HG03469 (cell line): Measurements from ENCODE around the gene RNF214.
"Not testable (repeated sequence)": the region's sequence is repeated elsewhere in the genome, so short reads cannot be mapped to it uniquely, and the experiment has no call there.

Experiments
- ATAC-seq: cut with Tn5 transposase; IDR thresholded peaks from one replicate; pipeline ENCODE4 v1.9.1; 2021; ENCODE audit warnings: mild to moderate bottlenecking, moderate library complexity, moderate number of reproducible peaks; ENCODE audit not compliant: unreplicated experiment

The RNF214 gene

DNA sequence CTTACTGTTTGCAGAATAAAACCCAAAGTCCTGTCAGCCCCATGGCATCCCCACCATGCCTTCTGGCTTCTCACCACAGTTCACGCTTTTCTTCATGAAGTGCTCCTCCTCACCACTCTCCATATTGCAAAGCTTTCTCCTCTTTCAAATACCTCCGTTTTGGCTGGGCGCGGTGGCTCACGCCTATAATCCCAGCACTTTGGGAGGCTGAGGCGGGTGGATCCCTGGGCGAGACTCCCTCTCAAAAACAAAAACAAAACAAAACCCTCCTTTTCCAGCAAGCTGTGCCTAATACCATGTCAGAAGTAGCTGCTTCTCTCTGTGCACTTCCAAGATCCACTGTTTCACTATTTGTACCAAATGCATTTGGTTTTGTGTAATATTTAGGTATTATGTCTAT, 76.8 kb downstream of the RNF214 start:
- ATAC-seq, result no peak

DNA sequence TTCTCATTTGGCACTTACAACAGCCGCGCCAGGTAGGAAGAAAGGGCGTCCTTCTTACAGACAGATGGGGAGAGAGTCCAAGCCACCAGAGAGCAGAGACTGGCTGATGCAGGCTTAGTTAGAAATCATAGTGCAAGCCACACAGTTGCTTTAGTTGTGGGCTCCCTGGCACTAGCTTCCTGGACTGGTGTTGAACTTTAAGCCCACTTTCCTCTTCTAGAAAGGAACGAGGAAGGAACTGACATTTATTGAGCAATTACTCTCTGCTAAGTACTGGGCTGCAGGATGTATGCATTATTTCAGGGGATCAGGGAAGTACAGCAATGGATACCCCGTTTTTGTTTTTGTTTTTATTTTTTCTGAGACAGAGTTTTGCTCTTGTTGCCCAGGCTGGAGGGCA, 80.6 kb downstream of the RNF214 start:
- ATAC-seq, result no peak

DNA sequence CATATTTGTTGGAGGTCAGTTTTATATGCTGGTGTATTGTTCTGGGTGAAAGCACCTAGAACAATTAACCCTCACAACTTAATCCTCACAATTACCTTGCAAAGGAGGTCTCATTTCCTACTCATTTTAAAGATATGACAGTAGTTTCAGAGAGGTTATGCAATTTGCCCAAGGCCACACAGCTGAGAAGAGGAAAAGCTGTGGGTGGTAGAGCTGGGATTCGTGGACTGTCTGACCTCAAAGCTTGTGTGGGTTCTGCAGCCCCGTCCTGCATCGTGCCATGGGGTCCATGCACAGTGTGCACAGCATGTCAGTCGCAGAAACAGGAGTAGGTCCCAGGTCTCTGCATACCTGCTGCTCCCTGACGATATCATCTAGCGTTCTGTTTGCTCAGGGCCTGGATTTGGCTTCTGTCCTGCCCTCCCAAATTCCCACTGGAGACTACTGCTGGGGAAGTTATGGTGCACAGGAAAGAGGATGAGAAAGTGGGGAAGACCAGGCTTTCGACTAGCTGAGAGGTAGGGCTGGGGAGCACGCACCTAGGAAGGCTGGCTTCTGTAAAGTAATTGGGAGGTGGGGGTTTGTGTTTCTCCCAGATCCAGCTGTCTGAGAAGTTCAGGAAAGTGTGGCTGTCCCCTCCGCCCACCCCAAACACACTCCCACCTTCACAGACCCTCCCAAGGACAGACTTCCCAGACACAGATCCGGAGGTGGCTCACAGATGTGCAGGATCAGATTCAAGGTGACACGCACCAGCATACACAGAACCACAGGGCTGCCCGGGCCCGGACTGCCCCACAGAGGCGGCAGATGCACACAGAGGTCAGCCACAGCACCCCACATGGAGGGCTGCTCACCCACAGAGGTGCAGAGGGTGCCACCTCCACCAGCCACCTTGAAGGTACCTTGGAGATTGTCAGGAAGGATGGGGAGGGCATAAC, 81.6 kb downstream of the RNF214 start:
- no peak for ATAC-seq

DNA sequence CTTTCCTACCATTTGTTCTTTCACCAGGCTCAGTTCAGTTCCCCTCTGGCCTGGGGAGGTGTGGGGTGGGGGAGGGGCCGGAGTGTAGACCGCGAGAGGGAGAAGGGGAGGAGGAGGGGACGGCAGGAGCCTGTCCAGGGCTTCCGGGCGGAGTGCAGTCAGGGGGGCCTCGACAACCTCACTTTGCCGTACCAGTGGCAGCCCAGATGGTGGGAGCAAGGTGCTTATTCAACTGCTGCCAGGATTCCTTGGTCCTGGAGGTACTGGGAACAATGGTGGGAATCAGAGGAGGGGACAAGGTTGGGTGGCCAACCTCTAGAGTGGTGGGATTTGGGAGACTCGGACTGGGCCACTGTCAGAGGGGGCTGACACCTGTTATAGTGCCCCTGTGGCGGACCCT, 82.4 kb downstream of the RNF214 start:
- ATAC-seq, result no peak

DNA sequence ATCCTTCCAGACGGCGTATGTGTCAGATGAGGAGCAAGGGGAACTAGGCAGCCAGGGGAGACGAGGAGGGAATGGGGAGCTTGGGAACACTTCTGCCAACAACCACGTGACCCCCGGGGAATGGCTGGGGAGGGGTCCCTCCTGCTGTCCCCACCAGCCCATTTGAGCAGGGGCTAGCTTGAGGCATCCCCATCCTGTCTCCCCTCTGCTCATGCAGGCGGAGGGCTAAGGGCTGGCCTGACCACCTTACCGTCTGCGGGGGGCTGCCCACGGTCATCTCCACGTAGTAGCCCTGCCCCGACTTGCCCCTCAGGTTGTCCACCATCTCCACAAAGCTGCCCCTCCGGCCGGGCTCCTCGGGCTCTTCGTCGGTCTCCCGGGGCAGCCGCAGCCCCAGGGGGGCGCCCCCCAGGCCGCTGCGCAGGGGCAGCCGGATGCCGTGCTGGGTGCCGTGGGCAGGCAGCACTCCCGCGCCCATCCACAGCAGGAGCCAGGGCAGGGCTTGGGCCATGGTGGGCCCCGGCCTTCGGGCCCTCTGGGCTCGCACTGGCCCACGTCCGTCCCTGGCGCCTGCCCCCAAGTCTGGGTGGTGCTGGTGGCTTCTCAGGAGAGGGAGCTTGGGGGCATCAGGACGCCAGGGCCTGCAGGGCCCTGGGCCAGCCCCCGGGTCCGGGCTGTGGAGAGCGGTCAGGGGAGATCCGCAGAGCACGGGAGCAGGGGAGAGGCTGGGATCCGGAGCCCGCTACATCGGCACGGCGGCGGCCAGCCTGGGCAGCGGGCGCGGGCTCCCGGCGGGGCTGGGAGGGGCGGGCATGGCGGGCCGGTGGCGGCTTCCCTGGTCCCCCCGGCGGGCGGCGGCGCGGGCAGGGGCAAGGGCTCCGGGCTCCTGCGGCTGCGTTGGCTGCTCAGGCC, 83.1 kb downstream of the RNF214 start:
- no peak for ATAC-seq

DNA sequence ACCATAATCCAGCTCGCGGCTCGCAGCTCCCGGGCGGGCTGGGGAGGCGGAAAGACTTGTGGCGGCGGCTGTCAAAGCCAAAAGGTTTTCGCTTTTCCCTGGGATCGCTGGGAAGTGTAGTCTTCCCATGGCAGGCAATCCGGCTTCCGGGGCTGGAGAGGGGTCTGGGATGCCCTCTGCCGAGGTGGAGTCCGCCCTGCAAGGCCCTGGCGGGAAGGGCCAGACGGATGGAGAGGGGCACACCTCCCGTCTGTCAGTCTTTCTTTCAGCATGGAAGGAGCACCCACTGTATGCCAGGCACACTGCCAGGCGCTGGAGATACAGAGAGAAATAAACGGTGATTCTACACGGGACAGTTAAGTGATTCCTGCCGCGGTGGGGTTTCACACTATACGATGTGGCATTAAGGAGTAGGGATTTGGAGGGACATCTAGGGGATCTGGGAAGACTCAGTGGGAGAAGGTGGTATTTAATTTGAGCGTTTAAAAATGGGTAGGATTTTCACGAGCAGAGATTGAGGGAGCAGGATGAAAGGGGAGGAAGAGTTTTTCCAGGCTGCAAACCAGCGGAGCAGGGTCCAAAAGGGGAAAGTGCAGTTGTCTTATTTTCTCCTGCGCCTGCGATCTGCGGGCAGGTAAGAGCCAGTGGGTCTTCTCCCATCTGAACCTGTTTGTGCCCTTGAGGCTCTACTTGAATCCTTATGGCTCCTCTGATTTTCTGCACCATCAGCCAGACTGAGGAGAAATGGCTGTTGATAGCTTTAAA, 83.9 kb downstream of the RNF214 start, which contains the start of gene BACE1:
Gene BACE1, minus strand, starts transcription at position 60 of the 765 bp plus-strand sequence. CDS start 461 bp downstream, outside the sequence.
- no peak for ATAC-seq

DNA sequence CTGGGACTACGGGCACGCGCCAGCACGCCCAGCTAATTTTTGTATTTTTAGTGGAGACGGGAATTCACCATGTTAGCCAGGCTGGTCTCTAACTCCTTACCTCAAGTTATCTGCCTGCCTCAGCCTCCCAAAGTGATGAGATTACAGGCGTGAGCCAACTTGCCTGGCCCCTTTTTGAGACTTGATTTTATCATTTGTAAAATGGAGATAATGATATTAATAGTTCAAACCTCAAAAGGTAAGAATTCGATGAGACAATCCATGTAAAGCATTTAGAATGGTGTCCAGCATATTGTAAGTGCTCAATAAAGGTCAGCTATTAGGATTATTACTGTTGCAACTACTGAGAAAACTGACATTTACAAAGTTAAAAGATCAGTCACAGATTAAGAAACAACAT, 86.3 kb downstream of the RNF214 start:
- no peak for ATAC-seq

DNA sequence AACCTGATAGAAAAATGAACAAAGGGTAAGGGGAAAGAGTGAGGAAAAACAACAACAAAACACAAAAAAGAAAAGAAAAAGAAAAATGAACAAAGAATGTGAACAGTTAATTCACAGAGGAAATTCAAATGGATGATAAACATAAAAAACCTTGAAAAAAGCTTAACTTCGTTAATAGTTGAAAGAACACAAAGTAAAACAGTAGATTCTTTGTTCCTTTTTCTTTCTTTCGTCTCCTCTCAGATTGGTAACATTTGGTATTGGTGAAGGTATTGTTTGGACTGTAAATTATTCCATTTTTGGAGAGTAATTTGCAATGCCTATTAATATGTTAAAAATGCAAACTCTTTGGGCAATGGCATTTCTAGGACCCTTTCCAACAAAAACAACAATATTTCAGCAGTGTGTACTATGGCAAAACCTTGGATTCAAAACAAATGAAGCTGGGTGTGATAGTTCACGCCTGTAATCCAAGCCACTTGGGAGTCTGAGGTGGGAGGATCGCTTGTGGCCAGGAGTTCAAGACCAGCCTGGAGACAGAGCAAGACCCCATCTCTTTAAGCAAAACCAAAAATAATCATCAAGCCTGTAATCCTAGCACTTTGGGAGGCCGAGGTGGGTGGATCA, 86.9 kb downstream of the RNF214 start:
- no peak for ATAC-seq

DNA sequence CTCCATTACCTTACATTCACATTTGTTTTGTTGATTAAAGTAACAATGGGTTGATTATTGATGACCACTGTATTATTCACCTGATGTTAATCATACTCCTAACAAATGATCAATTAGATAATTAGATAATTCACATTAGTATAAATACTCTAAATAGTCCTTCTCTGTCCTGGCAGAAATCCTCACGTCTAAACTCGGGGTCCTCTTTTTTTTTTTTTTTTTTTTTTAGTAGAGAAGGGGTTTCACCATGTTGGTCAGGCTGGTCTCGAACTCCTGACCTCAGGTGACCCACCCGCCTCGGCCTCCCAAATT, 94.7 kb downstream of the RNF214 start:
- not testable (repeated sequence) for ATAC-seq

DNA sequence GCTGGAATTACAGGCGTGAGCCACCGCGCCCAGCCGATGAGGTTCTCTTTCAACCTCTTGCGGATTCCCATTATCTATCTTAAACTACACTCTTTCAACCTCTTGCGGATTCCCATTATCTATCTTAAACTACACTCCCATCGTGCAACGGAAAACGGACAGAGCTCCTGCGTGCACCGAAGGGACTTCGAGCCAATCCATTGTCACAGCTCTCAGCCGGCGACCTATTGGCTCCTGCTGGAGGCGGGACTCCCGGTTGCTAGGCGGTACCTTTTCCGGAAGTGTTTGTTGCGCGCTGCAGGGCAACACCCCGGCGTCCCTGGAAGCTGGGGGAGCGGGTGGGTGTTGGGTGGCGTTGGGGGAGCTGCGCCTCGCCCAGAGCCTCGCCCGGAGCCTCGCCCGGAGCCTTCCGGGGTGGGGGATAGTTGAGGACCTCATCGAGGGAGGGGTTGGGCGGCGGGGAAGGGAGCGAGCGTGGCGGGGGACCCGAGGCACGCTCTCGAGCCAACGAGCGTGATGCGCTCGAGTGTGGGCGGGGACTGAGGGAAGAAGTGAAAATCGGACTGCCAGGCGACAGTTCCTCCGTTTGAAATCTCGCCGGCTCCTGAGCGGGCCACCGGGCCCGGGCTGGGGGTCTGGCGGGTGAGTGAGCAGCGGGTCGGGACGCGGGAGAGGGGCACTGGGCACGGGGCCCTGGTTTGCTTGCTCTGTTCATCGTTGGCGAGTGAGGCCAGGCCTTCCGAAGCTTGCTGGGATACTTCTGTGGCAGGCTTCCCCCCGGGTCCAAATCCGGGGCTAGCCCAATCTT, 95.3 kb downstream of the RNF214 start, which contains the start of gene CEP164:
Gene CEP164, plus strand, starts transcription at position 288 of the 808 bp plus-strand sequence. CDS start 10,733 bp downstream, outside the sequence.
- peak; percentile 90 for ATAC-seq

DNA sequence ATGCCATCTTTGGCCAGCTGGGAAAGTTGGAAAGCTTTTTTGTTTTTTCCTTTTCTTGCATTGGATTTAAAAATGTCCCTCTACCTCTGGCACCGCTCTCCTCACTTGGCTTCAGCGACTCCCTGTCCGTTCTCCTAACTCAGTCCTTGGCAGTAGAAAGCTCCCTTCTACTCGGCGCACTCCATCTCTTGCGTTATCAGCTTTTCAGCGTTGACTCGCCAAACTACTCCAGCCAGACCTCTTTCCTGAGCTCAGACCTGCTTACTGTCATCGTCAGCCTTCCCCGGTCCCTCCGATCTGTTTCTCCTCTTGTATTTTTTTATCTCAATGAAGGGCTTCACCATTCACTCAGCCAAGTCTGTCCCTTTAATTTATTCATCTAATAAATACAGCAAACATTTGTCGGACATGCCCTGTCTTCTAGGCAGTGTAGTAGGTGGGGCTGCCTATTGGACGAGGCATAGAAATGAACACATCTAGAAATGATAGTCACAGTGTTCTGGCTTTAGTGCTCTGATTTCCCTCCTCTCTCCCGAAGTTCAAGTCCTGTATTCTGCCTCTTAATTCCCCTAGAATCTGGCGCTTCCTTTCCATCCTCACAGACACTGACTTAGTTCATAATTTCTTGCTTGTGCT, 96.0 kb downstream of the RNF214 start:
- ATAC-seq, result no peak

DNA sequence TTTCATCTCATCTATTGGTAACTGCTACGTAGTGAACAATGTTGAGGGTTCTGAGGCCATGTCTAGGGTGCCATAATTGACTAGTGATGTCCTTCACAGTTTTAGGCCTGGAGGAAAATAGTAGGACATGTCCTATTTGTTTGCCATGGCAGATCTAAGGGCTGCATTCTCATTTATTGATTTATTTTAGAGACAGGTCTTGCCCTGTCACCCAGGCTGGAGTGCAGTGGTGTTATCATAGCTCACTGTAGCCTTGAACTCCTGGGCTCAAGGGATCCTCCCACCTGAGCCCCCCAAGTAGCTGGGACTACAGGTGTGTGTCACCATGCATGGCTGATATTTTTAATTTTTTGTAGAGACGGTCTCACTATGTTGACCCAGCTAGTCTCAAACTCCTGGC, 100.4 kb downstream of the RNF214 start:
- ATAC-seq, result no peak

DNA sequence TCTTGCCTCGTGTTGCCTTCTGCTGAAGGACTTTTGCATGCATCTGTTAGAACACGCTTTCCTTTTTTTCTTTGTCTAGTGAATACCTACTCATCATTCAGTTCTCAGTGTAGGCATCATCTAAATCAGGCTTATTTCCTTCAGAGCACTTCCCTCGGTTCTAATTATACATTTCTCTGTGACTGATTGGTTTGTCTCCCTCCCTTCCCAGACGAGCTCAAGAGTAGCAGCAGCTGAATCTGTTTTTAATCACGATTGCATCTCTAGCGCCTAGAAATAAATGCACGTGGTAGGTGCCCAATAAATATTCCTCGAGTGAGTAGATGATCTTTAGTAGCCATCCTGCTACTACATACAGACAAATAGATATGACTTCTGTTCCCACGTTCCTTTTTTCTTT, 101.4 kb downstream of the RNF214 start:
- no peak for ATAC-seq

DNA sequence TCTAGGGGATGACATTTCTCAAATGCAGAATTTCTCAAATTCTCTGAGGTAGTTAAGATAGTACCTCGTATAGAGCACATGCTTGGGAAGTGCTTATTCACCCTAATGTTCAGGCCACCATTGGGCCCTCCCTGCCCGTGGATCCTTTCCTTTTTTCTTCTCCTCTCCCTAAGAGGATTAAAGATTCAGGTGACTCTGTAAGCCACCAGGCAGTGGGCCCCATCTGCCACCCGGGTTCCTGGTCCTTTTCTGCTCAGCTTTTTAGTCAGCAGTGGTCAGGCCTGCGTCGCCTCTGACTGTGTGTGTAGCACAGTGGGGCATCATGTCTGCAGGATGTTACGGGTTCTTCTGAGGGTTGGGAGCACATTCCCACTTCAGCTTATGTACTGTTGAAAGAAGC, 102.4 kb downstream of the RNF214 start:
- no peak for ATAC-seq

DNA sequence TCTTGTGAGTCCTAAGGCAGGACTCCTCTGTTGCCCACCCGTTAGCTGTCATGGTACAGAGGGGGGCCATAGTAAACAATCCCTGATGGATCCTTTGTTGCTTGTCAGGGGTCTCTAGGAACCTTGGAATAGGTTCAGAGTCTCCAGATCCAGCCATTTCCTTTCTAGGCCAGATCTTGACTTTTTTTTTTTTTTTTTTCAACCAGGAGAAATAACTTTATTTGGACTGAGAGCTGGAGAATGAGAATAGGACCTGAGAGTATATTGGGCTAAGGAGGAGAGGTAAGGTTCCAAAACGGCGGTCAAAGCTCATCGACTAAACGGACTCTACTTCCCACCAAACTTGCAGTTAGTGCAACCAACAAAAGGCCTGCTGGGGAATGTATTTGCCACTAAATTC, 102.9 kb downstream of the RNF214 start:
- no peak for ATAC-seq
